IPS-NIHi7 (cell line): ENCODE measurements around the gene PAQR6.

ENCODE experiments used
- DNase-seq: peaks from one replicate; pipeline ENCODE4 v3.0.0; 2012; ENCODE audit warnings: mixed read lengths; ENCODE audit errors: extremely low spot score

Gene PAQR6

DNA sequence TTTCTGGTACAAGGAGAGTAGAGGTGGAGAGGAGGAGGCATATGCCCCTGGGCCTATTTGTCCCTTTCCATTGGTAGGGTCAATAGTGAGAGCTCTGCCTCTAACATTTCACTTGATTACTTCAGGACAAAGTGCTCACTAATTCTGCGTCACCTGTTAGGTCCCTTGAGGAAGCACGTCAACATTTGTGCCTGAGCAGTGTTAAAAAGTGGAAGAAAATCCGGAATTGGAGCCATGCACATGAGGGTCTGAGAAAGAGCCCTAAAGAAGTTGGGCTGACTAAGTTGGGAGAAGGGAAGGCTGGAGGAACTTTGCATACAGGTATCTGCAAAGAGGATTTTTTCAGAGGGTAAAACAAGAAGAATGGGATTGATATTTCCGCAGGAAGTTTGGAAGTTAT, 52.0 kb downstream of the PAQR6 start:
- no peak for DNase-seq

DNA sequence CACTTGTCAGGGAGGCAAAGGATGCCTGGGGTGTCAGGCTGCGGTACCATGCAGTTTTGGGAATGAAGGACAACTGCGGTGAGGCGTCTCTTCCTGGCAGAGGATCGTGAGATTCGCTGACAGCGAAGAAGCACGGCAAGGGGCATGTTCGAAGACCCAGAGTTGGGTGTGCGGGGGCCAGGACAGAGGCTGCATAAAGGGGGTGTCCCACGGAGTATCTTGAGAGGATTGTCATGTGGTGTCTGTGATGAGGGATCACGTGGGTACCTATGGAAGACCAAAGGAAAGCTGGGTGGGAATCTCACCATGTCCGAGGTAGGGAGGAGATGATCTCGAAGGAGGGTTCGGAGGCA, 53.6 kb downstream of the PAQR6 start:
- no peak for DNase-seq

DNA sequence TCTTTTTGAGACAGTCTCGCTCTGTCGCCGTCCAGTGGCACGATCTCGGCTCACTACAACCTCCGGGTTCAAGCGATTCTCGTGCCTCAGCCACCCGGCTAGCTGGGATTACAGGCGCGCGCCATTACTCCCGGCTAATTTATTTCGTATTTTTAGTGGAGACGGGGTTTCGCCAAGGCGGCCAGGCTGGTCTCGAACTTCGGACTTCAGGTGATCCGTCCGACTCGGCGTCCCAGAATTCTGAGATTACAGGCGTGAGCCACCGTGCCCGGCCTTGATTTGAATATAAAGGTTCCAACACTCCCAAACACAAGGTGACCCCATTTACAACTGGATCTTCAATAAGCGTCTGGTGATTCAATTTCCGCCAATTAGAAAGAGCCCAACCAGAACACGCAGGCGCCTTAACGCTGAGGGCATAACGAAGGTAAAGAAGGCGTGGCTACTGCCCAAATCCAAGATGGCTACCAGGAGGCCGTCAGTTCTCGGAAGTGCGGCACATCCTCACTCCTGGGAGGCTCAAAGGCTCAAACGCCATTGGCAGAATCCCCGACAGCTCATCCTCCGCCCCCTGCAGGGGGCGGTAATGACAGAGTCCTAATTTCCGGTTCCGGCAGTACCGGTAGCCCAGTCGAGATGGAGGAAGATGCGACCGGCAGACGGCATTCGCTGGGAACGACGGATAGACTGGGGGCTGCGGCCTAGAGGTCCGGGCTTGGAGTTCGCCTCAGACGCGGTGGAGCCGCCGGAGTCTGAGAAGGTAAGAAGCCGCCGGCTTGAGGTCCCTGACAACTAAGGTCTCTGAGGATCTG, 54.2 kb downstream of the PAQR6 start, which contains the start of gene SLC25A44:
SLC25A44 (plus strand) TSS at position 617 of the 812 bp plus-strand sequence. CDS start 5,744 bp downstream, outside the sequence.
- DNase-seq = peak; percentile 97
